Measurements from ENCODE around the gene CNOT8. TPM values are rescaled to one million over a fixed set of nuclear protein-coding genes. Genes with fewer than 3 reads are reported as not detected.

The CNOT8 gene
- total RNA-seq, 1 experiment from 2014 or later: 45.0 TPM

- no TSS peak for BruUV-seq (replicated peaks)
- no peak for DNase-seq (ENCODE audit: low read depth, low spot score)
- ChIA-PET CTCF (no interaction called here), RAD21 (ENCODE audit: low non-redundant PET in 1 of 2, low total read pairs in 2 of 2, uncharacterized antibody in 2 of 2, unreplicated experiment in 2 of 2) (no interaction called here), POLR2A (no interaction called here)
- Histone ChIP-seq H4K20me1 (ENCODE audit: insufficient read depth) (no peaks in the 10 kb centered on the region), H3K9ac (ENCODE audit: low read length) (no peak overlapping the region), H3K9me3 (ENCODE audit: control insufficient read depth in 1 of 2, insufficient read depth in 1 of 2, low read depth in 1 of 2, low read length in 2 of 2) (no peaks in the 10 kb centered on the region), H3K27me3 (ENCODE audit: insufficient read depth, low read length) (no peaks in the 10 kb centered on the region), H3K4me3 (replicated peaks in 1 of 2; ENCODE audit: low read depth in 1 of 2, low read length in 2 of 2) (no peak overlapping the region), H3K4me1 (ENCODE audit: control insufficient read depth in 1 of 2, insufficient read depth in 2 of 2, low read length in 2 of 2) (peaks cover 11 to 13% of the 10 kb centered on the region in 2 experiments), H2AFZ (ENCODE audit: low read depth, low read length, poor library complexity, severe bottlenecking) (no peak overlapping the region), H3K27ac (ENCODE audit: low read depth, low read length) (no peak overlapping the region), H3K36me3 (ENCODE audit: control insufficient read depth in 1 of 2, insufficient read depth in 2 of 2, low read length in 2 of 2) (peaks cover 0 to 5% of the 10 kb centered on the region in 2 experiments; a peak in 1 of 4 replicates), H3K9me2 (ENCODE audit: insufficient read depth) (no peaks in the 10 kb centered on the region), H3K4me2 (ENCODE audit: low read length) (no peak overlapping the region), H3K79me2 (ENCODE audit: insufficient read depth, low read length) (no peaks in the 10 kb centered on the region)
- no peak for ATAC-seq
- TF ChIP-seq ATF3 (IDR thresholded peaks at IDR 0.05) (no peak), RAD21 (IDR thresholded peaks at IDR 0.05; ENCODE audit: low read depth) (no peak), CEBPB (IDR thresholded peaks at IDR 0.05; ENCODE audit: low read depth) (no peak), REST (IDR thresholded peaks at IDR 0.05; ENCODE audit: low read depth) (no peak), CTCF (IDR thresholded peaks at IDR 0.05 in 2 of 3, conservative IDR thresholded peaks at IDR 0.05 in 1 of 3; ENCODE audit: borderline replicate concordance in 1 of 3, insufficient read depth in 1 of 3, low read depth in 2 of 3, low read length in 2 of 3) (no peak), TCF7L2 (IDR thresholded peaks at IDR 0.05; ENCODE audit: borderline replicate concordance, extremely low read depth, insufficient read depth, insufficient read length) (no peak), FOSL1 (IDR thresholded peaks at IDR 0.05; ENCODE audit: low read depth) (no peak), EZH2 (IDR thresholded peaks at IDR 0.05) (no peak), EGR1 (IDR thresholded peaks at IDR 0.05; ENCODE audit: low read depth) (no peak), POLR2AphosphoS5 (IDR thresholded peaks at IDR 0.05; ENCODE audit: low read depth, low read length) (no peak), ZFX (IDR thresholded peaks at IDR 0.05) (no peak; the same call in 1 of the 2 replicates), SRF (IDR thresholded peaks at IDR 0.05; ENCODE audit: low read depth) (no peak), CBX3 (IDR thresholded peaks at IDR 0.05; ENCODE audit: low read depth) (no peak), JUND (IDR thresholded peaks at IDR 0.05) (no peak), YY1 (IDR thresholded peaks at IDR 0.05; ENCODE audit: extremely low read depth, insufficient replicate concordance, low read depth, low read length) (no peak), POLR2A (IDR thresholded peaks at IDR 0.05; ENCODE audit: borderline replicate concordance, extremely low read depth, insufficient read depth, insufficient read length) (no peak), ZNF274 (IDR thresholded peaks at IDR 0.05; ENCODE audit: low read depth, low read length) (no peak)
- TF ChIP-seq, protein P1, sequence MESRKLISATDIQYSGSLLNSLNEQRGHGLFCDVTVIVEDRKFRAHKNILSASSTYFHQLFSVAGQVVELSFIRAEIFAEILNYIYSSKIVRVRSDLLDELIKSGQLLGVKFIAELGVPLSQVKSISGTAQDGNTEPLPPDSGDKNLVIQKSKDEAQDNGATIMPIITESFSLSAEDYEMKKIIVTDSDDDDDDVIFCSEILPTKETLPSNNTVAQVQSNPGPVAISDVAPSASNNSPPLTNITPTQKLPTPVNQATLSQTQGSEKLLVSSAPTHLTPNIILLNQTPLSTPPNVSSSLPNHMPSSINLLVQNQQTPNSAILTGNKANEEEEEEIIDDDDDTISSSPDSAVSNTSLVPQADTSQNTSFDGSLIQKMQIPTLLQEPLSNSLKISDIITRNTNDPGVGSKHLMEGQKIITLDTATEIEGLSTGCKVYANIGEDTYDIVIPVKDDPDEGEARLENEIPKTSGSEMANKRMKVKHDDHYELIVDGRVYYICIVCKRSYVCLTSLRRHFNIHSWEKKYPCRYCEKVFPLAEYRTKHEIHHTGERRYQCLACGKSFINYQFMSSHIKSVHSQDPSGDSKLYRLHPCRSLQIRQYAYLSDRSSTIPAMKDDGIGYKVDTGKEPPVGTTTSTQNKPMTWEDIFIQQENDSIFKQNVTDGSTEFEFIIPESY (IDR thresholded peaks at IDR 0.05; ENCODE audit: extremely low read depth, insufficient replicate concordance, low read length): no peak
- TF ChIP-seq, protein P2, sequence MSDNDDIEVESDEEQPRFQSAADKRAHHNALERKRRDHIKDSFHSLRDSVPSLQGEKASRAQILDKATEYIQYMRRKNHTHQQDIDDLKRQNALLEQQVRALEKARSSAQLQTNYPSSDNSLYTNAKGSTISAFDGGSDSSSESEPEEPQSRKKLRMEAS (IDR thresholded peaks at IDR 0.05): no peak
- intact Hi-C loops (cut with micrococcal nuclease): no loop called here
Observed at GRCh38 chr5:154823605-154824004, 34.8 kb upstream of the CNOT8 start.
